COLO829 (cell line): Measurements from ENCODE around the gene ZNF729.
"Not testable (repeated sequence)": the region's sequence is repeated elsewhere in the genome, so short reads cannot be mapped to it uniquely, and the experiment has no call there.

Source experiments
- DNase-seq: peaks from one replicate; pipeline ENCODE4 v3.0.0; 2012; ENCODE audit warnings: low spot score

The ZNF729 gene

GRCh38 chr19:22286151-22286810 is at the start of gene ZNF729:
TSS of gene ZNF729 (plus strand) at chr19:22286441. CDS start at chr19:22286526, 85 bp downstream.
- no peak for DNase-seq

GRCh38 chr19:22256856-22257255 is 29.4 kb upstream of the ZNF729 start:
- DNase-seq, result no peak

GRCh38 chr19:22257381-22257780 is 28.9 kb upstream of the ZNF729 start:
- no peak for DNase-seq

GRCh38 chr19:22257916-22258315 is 28.3 kb upstream of the ZNF729 start:
- no peak for DNase-seq

- DNase-seq, result no peak
Measured at GRCh38 chr19:22260499-22260898, 25.7 kb upstream of the ZNF729 start.

GRCh38 chr19:22261596-22261995 is 24.6 kb upstream of the ZNF729 start:
- DNase-seq, result no peak

GRCh38 chr19:22263121-22263520 is 23.1 kb upstream of the ZNF729 start:
- DNase-seq, result no peak

GRCh38 chr19:22321554-22321953 is 35.3 kb downstream of the ZNF729 start:
- DNase-seq, result not testable (repeated sequence)

GRCh38 chr19:22326219-22326618 is 40.0 kb downstream of the ZNF729 start:
- no peak for DNase-seq

- no peak for DNase-seq
Measured at GRCh38 chr19:22327321-22327720, 41.1 kb downstream of the ZNF729 start.

- DNase-seq, result no peak
Measured at GRCh38 chr19:22331521-22331920, 45.3 kb downstream of the ZNF729 start.

- DNase-seq, result no peak
Measured at GRCh38 chr19:22332924-22333323, 46.7 kb downstream of the ZNF729 start.

GRCh38 chr19:22335716-22336115 is 49.5 kb downstream of the ZNF729 start:
- DNase-seq, result no peak

- no peak for DNase-seq
Measured at GRCh38 chr19:22354665-22355064, 68.4 kb downstream of the ZNF729 start.
